ENCODE data around the gene ABCB9.
A peak's percentile ranks its signal among the peaks of the same experiment; 100 is the strongest.

The ABCB9 gene

DNA sequence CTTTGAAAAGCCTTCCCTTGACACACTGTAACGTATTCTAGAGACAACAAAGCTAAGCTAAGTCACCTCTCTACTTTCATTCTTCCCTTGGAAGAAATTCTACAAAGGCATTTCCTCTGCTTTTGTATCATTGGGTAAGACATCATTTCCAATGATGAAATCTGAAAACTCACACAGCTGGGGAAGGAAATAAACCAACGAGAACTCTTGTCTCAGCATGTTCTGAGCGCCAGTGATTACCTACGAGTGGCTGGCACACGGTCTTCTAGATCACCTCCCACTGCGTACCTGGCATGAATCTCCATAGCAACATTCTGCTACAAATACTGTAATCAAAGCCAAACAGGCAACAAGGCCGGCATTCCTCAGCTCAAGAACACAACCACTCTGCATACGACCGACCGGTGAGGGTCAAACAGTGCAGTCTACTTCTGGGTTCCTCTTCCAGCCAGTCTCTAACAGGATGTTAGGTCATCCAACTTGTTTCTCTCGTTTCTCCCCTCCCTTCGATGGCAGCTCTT, 78.0 kb downstream of the ABCB9 start:
- FAIRE-seq = peak; percentile 36
- DNase-seq (ENCODE audit: insufficient read length, low spot score) = peak; percentile 25
- TF ChIP-seq POLR2A (IDR thresholded peaks at IDR 0.05; ENCODE audit: low read depth, low read length) = no peak

DNA sequence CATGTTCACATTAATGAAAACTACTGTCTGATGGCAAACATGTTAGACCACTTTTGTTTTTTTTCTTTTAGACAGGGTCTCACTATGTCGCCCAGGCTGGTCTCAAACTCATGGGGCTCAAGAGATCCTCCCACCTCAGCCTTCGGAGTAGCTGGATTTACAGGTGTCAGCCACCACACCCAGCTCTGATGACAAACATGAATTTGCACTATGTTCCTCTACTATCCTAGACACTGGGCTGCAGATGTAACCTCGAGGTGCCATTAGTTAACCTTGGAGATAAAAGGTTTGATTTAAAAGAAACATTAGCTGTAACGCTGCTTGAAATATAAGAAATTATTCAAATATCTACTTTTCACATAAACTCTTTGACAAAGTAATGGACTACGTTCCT, 78.4 kb downstream of the ABCB9 start:
- TF ChIP-seq POLR2A (IDR thresholded peaks at IDR 0.05; ENCODE audit: low read depth, low read length) = no peak
- FAIRE-seq (no peak), DNase-seq (ENCODE audit: insufficient read length, low spot score) (no peak)

DNA sequence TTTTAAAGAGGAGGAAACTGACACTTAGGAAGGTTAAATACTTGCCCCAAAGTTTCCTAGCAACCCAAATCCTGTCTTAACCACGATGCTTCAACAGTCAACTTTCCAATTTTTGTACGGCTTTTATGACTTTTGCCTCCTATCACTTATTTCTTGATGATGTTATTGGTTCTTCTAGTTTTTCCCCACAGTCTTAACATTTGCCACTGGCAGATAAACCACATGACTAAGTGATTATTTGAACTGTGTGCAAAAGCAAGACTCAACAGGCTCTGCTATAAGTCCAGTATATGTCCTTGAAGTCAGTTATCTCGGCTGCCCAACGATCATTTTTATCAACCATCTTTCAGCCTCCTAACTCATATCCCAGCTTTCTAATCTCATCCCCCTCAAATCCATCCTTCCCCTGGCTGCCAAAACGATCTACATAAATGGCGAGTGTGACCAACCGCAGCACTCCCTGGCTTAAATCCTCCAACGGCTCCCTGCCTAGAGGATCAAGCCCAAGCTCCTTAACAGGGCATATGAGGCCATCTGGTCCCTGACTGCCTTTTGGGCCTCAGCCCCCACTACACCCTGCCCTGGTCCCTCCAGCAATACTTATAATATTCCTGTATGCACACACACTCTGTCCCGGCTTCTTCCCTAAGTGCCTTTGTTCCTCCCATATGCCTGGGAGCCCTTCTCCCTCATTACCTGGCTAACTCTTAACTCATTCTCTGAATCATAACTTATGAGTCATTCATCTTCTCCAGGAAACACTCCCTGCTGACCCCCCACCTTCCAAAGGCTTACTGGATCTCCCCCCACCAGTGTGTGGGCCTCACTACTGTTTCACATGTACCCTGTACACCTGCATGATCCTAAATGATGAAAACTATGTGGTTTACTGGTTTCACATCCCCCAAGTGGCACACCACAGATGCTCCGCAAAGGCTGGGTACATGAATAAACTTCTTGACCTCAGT, 79.1 kb downstream of the ABCB9 start:
- peak; percentile 77 for DNase-seq (ENCODE audit: insufficient read length, low spot score)

DNA sequence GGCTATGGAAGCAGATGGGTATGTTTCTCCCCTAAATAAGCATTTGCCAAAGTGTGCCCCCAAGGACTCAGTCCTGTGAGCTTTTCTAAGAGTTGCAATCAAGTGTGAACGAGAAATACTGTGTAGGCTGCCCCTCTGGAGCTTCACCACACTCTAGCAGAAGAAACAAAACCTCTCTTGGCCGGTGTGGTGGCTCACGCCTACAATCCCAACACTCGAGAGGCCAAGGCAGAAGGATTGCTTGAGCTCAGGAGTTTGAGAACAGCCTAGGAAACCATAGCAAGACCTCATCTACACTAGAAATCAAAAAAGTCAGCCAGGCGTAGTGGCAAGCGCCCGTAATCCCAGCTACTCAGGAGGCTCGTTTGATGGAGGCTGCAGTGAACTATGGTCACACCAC, 80.1 kb downstream of the ABCB9 start:
- no peak for FAIRE-seq

More for the DNA sequence above, 79.1 kb downstream of the ABCB9 start:
- TF ChIP-seq POLR2A (IDR thresholded peaks at IDR 0.05; ENCODE audit: low read depth, low read length) = no peak
- peak; percentile 95 for FAIRE-seq

DNA sequence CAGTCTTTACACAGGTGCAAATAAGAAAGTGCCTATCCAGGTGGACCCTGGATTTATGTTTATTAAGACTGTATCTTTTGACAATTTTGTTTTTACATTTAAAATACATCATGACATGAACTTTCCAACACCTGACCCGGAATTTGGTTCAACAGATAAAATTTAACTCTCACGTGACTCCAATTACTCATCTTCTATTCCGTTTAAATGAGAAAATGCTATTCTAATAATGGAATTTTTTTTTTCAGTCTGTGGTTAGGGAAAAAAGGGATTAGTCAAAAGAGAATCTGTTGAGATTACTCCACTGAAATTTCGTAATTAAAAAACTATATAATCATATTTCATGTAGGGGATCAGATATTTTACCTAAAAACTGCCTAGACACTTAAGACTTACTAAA, 81.4 kb downstream of the ABCB9 start:
- DNase-seq (ENCODE audit: insufficient read length, low spot score) (no peak), FAIRE-seq (no peak)
- TF ChIP-seq POLR2A (IDR thresholded peaks at IDR 0.05; ENCODE audit: low read depth, low read length) = no peak

More for the DNA sequence above, 80.1 kb downstream of the ABCB9 start:
- no peak for DNase-seq (ENCODE audit: insufficient read length, low spot score)
- TF ChIP-seq POLR2A (IDR thresholded peaks at IDR 0.05; ENCODE audit: low read depth, low read length) = no peak

DNA sequence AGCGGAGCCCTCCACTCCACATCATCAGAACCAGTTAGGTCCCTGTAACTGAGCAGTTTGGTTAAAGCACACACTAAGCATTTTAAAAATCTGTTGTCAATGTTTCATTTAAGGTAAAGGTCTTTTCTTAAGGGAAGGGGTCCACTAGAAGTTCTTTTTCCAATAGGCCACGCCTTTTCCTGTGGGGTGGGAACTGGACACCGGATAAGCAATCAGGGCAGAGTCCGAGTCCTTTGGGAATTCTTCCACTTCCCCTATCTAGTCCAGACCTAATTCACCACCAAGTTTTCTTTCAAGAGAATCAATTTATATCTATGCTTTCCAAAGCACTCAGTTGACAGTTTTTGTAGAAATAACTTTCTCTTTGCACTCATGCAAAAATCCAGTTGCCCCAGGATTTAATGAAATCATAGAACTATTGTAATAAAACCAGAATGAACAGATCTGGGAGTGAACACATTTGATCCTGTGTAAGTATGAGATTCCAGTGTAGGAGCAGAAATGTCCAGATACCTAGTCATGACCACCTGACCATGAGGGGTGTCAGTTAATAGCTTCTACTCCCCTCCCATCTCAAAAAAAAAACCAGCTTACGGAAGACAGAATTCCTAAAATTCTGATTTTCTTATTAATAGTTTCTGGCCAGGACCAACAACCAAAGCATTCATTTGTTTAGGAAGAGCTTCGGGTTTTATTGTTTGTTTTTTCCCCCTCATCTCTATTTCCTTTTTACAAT, 82.0 kb downstream of the ABCB9 start:
- no peak for TF ChIP-seq POLR2A (IDR thresholded peaks at IDR 0.05; ENCODE audit: low read depth, low read length)
- DNase-seq (ENCODE audit: insufficient read length, low spot score) (no peak), FAIRE-seq (no peak)

DNA sequence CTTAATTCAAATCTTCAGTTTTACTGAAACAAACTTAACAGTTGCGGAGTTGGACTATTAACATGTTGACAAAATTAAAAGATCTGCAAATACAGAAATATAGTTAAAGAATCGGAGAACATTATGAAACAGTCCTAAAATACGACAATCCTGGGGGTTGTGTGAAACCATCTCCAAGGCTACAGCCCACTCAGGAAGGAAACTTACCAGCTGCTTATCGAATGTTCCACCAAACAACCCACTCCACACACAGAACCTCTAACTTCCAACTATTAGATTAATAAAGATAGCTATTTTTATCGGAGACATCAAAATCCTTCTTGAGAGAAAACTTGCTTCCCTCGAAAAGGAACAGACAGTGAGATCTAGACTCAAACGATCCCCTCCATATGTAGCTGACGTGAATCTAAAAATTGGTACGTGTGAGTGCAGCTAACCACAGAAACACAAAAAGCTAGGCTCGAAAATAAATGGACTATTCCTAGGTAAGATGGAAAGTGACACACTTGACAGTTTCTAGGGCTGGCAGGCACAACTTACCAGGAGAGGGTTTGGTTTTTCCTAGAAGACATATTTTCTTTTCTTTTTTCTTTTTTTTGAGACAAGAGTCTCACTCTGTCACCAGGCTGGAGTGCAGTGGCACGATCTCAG, 83.2 kb downstream of the ABCB9 start:
- no peak for FAIRE-seq
- no peak for DNase-seq (ENCODE audit: insufficient read length, low spot score)
- TF ChIP-seq POLR2A (IDR thresholded peaks at IDR 0.05; ENCODE audit: low read depth, low read length) = no peak

DNA sequence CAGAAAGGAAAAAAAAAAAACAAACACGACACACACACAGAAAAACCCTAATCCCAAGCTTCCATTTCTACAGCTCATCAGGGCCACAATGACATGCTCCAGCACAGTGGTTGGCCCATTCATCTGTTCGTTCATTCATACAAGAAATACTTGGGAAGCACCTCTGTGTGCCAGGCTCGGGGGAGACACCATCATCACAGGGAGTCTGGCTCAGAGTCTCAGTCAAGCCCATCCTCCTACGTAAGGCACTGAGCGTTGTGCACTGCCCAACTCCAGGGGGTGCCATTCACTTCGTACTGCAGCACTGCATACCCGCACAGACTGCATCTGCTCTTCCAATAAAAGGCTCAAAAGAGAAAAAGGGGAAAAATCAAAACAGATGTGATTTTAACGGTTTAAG, 85.6 kb downstream of the ABCB9 start:
- no peak for DNase-seq (ENCODE audit: insufficient read length, low spot score)

DNA sequence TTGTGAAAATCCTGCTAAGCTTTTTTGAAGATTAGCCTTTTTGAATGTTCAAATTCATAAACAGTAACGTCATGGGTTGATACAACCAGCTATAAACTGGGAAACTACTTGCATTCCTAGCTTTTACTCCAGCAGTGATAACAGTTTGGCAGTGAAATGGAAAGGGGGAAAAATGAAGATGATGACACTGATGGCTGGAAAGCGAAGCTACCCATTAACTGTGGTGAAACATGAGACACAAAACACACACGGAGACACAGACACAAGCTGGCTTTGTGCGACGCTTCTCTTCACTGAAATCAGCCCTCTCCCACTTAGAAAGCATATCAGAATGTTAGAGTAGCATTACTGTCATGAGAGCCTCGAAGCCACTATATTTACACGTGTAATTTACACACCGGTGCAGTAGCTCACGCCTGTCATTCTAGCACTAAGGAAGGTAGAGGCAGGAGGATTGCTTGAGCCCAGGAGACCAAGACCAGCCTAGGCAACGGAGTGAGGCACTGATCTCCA, 86.1 kb downstream of the ABCB9 start:
- DNase-seq (ENCODE audit: insufficient read length, low spot score) (no peak), FAIRE-seq (no peak)
- no peak for TF ChIP-seq POLR2A (IDR thresholded peaks at IDR 0.05; ENCODE audit: low read depth, low read length)

More for the DNA sequence above, 85.6 kb downstream of the ABCB9 start:
- FAIRE-seq = peak; percentile 66
- TF ChIP-seq POLR2A (IDR thresholded peaks at IDR 0.05; ENCODE audit: low read depth, low read length) = no peak

Measured in H54 (cell line).